Activated CD4-positive, alpha-beta T cell treated with anti-CD3 and anti-CD28 coated beads, Interleukin-2, amount 50 U/mL, for 1 hour (primary cell): ENCODE measurements around the gene MAP2.

Experiments used
- DNase-seq: peaks from one replicate; pipeline ENCODE4 v3.0.0-alpha.2; 2020

Gene MAP2

GRCh38 chr2:209663656-209664055 lies 239.8 kb downstream of the MAP2 start:
- no peak for DNase-seq

- no peak for DNase-seq
Observed at GRCh38 chr2:209666296-209666695, 242.4 kb downstream of the MAP2 start.

DNA sequence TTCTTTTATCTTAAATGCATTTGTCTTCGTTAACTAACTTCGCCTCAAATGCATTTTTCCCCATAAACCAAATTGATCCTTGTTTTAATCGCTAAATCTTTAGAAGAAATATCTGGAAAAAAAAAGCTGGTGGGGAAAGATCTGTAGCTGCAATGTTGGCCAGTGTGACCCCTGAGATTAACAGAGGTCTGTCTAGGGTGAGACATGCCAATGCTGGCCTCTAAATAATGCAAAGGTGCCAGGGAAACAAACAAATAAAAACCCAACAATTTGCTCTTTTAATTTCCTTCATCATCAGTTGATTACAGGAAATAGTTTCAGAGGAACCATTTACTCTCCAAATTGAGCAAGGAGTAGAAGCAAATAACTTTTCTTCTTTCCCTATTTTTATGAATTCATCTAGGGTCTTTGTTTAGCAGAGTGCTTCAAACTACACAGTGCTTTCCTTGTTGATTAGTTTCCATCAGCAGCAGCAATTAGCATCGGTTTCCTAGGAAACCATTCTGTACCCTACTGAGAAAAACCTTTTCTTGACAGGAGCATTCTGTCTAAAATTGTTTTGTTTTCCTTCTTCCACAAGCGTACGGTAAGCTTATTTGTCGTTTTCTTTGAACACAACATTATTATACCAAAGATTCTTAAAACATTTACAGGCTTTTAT lies 247.3 kb downstream of the MAP2 start:
- no peak for DNase-seq

DNA sequence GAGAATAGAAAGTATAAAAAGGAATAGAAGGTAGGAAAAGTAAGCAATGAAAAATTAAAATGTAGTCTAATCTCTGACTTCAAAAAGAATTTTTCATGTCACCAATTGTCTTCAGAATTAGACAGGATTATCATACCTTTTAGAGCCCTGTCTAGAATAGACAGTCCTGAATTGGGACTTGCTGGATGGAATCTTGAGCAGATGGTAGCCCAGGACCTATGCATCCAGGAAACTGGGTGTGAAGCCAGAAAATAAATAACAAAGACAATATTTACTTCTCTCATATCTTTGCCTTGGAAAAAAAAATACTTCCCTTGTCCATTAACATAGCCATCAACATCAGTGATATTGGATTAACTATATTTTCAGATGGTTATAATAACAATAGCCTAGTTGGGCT lies 250.0 kb downstream of the MAP2 start:
- DNase-seq = no peak

GRCh38 chr2:209680596-209680995 lies 256.7 kb downstream of the MAP2 start:
- DNase-seq = no peak

DNA sequence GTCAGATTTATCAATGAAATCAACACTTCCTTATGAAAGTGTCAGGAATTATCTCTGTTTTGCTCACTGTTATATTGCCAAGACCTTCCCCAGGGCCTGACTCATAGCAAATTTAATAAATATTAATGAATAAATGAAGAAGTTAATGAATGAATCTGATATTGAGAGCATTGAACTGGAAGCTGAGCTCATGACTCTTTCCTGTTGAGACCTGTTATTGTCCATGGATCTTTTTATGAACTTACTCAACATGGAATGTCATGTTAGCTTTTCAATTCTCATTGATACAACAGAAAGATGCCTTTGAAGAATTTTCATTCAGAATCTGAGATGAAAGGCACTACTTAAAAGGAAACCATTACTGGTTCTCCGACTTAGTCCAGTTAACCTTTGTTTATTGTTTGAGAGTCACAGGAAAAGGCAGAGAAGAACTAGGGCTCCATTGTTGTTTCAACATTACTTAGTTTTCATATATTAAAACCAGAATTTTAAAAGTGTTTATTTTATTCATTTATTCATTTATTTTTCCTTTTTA lies 257.4 kb downstream of the MAP2 start:
- no peak for DNase-seq

- DNase-seq = no peak
Observed at GRCh38 chr2:209682646-209683045, 258.8 kb downstream of the MAP2 start.

DNA sequence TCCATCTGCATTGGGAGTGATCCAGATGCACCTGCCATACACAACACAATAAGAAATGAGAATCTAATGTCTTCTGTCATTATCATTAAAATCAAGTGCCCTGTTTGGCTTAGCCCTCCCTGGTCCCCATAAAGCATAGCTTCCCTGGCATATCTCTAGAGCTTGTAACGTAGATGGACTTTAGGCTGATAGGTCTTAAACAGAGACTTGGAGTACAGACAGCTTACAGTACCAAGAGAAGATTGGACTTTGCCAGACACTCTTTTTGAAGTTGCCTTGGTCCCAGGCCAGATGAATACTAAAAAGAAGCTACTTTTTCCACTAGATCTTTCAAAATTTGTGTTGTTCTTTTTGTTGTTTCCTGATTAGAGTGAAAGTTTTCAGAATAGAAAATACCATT lies 261.5 kb downstream of the MAP2 start:
- DNase-seq = no peak

- DNase-seq = no peak
Observed at GRCh38 chr2:209685963-209686362, 262.1 kb downstream of the MAP2 start.

- DNase-seq = no peak
Observed at GRCh38 chr2:209686448-209686847, 262.6 kb downstream of the MAP2 start.

- DNase-seq = no peak
Observed at GRCh38 chr2:209687323-209687969, 263.6 kb downstream of the MAP2 start.

DNA sequence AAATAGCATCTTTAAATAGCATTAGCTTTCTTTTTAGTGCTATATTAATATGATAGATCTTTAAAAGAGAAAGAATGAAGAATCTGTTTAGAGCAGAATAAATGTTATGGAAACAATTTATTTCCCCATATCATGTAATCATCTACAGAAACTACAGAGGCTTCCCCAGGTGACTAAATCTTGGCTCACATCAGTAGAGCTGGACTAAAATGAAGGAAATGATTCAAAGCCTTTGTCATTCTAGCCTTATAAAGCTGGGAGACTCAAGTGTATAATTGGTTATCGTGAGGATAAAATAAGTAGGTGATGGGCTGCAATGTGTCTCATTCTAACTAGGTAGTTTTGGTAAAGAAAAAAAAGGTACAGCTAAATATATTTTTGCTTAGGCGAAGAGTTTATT lies 264.5 kb downstream of the MAP2 start:
- DNase-seq = no peak

- no peak for DNase-seq
Observed at GRCh38 chr2:209690029-209690754, 266.3 kb downstream of the MAP2 start.

DNA sequence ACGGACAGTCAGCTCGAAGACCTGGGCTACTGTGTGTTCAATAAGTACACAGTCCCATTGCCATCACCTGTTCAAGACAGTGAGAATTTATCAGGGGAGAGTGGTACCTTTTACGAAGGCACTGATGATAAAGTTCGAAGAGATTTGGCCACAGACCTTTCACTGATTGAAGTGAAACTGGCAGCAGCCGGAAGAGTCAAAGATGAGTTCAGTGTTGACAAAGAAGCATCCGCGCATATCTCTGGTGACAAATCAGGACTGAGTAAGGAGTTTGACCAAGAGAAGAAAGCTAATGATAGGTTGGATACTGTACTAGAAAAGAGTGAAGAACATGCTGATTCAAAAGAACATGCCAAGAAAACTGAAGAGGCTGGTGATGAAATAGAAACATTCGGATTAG lies 270.9 kb downstream of the MAP2 start:
- no peak for DNase-seq

- no peak for DNase-seq
Observed at GRCh38 chr2:209696836-209697711, 273.2 kb downstream of the MAP2 start.

DNA sequence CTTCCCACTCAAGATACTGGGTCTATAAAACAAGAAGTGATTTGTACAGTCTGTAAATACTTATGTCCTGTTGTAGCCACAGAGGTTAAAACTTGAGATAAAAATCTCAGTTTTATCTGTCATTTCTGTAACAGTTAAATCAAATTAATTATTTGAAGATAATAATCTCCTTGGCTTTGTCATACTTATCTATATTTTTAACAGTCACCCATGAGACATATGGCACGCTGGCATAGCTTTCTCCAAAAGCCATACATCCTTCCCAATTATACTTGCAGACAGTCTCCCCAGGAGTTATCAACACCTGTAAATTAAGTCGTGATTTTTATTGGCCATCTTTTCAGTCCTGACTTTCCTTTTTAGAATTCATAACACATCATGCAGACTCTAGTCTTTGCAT lies 278.9 kb downstream of the MAP2 start:
- no peak for DNase-seq

- DNase-seq = no peak
Observed at GRCh38 chr2:209713219-209713618, 289.4 kb downstream of the MAP2 start.

- no peak for DNase-seq
Observed at GRCh38 chr2:209719034-209719433, 295.2 kb downstream of the MAP2 start.

GRCh38 chr2:209721497-209721896 lies 297.6 kb downstream of the MAP2 start:
- no peak for DNase-seq

- DNase-seq = no peak
Observed at GRCh38 chr2:209726311-209726710, 302.5 kb downstream of the MAP2 start.

DNA sequence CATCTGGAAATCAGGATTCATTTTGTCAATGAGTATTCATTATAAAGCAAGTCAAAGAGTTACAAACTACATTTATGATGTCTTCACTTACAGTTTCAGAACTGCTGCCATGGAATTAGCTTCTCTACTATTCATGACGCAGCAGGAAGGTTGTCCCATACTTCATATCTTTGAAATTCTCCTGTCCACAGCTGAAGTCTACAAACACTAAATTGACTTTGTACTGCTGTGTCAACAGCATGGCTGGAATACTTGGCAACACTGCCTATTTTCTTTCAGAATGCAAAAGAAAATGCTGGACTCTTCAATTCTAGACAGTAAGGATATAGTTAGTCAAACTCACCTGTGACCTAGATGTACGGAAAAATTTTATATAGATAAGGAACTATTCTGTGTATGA lies 303.2 kb downstream of the MAP2 start:
- no peak for DNase-seq

- DNase-seq = no peak
Observed at GRCh38 chr2:209734805-209735204, 311.0 kb downstream of the MAP2 start.

- no peak for DNase-seq
Observed at GRCh38 chr2:209741953-209742352, 318.1 kb downstream of the MAP2 start.
